ENCODE results near the gene ST6GALNAC6. TPM values are rescaled to one million over a fixed set of nuclear protein-coding genes. Genes with fewer than 3 reads are reported as not detected.

The ST6GALNAC6 gene
- total and polyA plus RNA-seq, 2 donors (not counting 1 experiment from before 2014, with no cell fraction given): 68.0 to 126 TPM

DNA sequence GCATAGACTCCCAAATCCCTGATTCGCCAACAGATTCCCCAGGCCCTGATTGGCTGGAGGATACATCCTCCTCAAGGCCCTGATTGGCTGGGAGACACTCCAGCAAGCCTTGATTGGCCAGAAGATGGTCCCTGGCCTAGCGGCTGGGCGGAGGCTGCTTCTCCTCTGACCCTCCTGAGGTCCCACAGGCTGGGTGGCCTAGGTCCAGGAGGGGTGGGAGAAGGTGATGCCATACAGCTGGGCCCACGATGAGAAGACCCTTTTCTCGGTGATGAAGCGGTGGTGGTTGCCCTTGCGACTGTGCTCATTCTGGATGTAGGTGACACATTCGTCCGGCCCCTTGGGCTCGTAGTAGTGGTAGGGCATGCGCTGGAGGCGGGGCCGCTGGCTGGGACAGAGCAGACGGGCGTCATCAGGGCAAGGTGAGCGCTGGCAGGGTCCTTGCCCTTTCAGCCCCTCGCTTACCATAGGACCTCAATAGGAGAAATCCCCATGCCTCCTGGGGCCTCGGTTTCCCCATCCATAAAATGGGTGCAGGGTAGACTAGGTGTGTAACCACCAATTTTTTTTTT lies 12.9 kb downstream of the ST6GALNAC6 start:
- ATAC-seq (ENCODE audit: low read depth) (no peak), DNase-seq (peak; percentile 4)
- Histone ChIP-seq H3K9me3 (ENCODE audit: control extremely low read depth in 1 of 3, control insufficient read depth in 2 of 3, insufficient read depth in 1 of 3, low read length in 2 of 3) (no peaks in the 10 kb centered on the region), H2AFZ (ENCODE audit: insufficient read depth, low read depth, low read length, poor library complexity, severe bottlenecking) (no peak overlapping the region), H3K27ac (ENCODE audit: low read length in 2 of 2) (no peak overlapping the region), H3K79me2 (ENCODE audit: control insufficient read depth, insufficient read depth, low read length) (no peaks in the 10 kb centered on the region), H3K4me1 (ENCODE audit: control insufficient read depth in 2 of 2, insufficient read depth in 2 of 2, low read length in 2 of 2) (peaks cover 0 to 11% of the 10 kb centered on the region in 2 donors), H3K4me3 (ENCODE audit: control extremely low read depth in 1 of 5, extremely low read depth in 1 of 5, insufficient read depth in 1 of 5, low read depth in 2 of 5, low read length in 4 of 5) (no peak overlapping the region), H3K9ac (ENCODE audit: low read length) (no peak overlapping the region), H4K20me1 (ENCODE audit: control insufficient read depth, insufficient read depth, low read length, poor library complexity, severe bottlenecking) (no peaks in the 10 kb centered on the region), H3K27me3 (replicated peaks in 1 of 4; ENCODE audit: control extremely low read depth in 1 of 4, control insufficient read depth in 3 of 4, insufficient read depth in 4 of 4, low read length in 3 of 4) (no peaks in the 10 kb centered on the region), H3K36me3 (replicated peaks in 1 of 2; ENCODE audit: control extremely low read depth in 1 of 2, control insufficient read depth in 1 of 2, extremely low read depth in 1 of 2, insufficient read depth in 2 of 2, low read length in 1 of 2) (peaks cover 0 to 35% of the 10 kb centered on the region in 2 experiments), H3K4me2 (replicated peaks; ENCODE audit: low read depth, low read length, poor library complexity, severe bottlenecking) (no peak overlapping the region)
- TF ChIP-seq, protein P1, sequence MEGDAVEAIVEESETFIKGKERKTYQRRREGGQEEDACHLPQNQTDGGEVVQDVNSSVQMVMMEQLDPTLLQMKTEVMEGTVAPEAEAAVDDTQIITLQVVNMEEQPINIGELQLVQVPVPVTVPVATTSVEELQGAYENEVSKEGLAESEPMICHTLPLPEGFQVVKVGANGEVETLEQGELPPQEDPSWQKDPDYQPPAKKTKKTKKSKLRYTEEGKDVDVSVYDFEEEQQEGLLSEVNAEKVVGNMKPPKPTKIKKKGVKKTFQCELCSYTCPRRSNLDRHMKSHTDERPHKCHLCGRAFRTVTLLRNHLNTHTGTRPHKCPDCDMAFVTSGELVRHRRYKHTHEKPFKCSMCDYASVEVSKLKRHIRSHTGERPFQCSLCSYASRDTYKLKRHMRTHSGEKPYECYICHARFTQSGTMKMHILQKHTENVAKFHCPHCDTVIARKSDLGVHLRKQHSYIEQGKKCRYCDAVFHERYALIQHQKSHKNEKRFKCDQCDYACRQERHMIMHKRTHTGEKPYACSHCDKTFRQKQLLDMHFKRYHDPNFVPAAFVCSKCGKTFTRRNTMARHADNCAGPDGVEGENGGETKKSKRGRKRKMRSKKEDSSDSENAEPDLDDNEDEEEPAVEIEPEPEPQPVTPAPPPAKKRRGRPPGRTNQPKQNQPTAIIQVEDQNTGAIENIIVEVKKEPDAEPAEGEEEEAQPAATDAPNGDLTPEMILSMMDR (IDR thresholded peaks at IDR 0.05): no peak
- TF ChIP-seq EZH2 (IDR thresholded peaks at IDR 0.05; ENCODE audit: borderline replicate concordance, insufficient read depth, low read depth, low read length, poor library complexity, severe bottlenecking): no peak
- Mint-ChIP-seq H3K27ac (peak overlapping the region; percentile 11), H3K4me3 (no peak overlapping the region), H3K4me1 (peaks cover 20% of the 10 kb centered on the region), H3K27me3 (no peaks in the 10 kb centered on the region), H3K9me3 (ENCODE audit: insufficient read depth) (no peaks in the 10 kb centered on the region)
- 97% methylated on average over 18 of the region's 18 CpGs for WGBS (ENCODE audit: insufficient coverage)
- intact Hi-C loops (cut with micrococcal nuclease): no loop called here
- CTCF ChIA-PET: interaction anchor here (1.4 to 7.8 kb wide), 3 partner anchors 17 to 123 kb away, joined by 3 to 34 read pairs (median 5); no protein-coding TSS in a partner anchor
- POLR2A ChIA-PET: interaction anchor here (0.6 kb wide), 1 partner anchor 438 kb away, joined by 3 read pairs; no protein-coding TSS in a partner anchor

DNA sequence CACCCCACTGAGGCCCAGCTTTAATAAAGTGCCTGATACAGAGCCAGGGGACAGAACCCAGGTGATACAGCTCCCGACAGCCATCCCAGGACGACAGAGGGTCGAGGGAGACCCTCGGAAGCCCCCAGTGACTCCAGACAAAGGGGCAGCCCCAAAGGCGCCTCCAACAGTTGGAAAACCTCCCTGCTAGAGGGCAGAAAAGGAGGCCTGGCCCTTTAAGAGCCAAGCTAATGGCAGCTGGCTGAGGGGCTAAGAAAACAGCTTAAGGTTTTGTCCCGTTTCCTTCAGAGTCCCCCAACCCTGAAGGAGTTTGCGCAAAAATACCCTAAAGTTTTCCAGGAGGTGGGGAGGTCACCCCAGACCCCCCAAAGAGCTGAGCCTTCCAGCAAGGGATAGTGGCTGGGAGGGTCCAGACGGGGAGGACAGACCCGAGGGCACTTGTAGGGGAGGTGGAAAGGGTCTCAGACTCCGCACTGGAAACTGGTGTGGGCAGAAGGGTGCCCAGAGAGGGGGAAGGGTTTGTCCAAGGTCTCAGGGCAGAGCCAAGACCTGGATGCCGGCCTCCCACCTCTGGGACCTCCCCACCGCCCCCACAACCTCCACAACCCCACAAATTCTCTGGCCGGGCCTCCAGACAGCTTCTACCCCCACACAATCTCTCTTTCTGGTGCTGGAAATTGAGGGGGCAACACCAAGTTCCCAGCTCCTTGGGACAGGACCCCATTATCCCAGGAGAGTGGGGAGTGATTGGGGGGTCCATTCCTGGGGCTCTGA lies 13.7 kb downstream of the ST6GALNAC6 start:
- Histone ChIP-seq H3K4me3 (ENCODE audit: control extremely low read depth in 1 of 5, extremely low read depth in 1 of 5, insufficient read depth in 1 of 5, low read depth in 2 of 5, low read length in 4 of 5) (no peak overlapping the region), H3K27me3 (replicated peaks in 1 of 4; ENCODE audit: control extremely low read depth in 1 of 4, control insufficient read depth in 3 of 4, insufficient read depth in 4 of 4, low read length in 3 of 4) (no peaks in the 10 kb centered on the region), H3K9ac (ENCODE audit: low read length) (no peak overlapping the region), H4K20me1 (ENCODE audit: control insufficient read depth, insufficient read depth, low read length, poor library complexity, severe bottlenecking) (no peaks in the 10 kb centered on the region), H3K79me2 (ENCODE audit: control insufficient read depth, insufficient read depth, low read length) (no peaks in the 10 kb centered on the region), H3K4me2 (replicated peaks; ENCODE audit: low read depth, low read length, poor library complexity, severe bottlenecking) (no peak overlapping the region), H3K4me1 (ENCODE audit: control insufficient read depth in 2 of 2, insufficient read depth in 2 of 2, low read length in 2 of 2) (peaks cover 0 to 11% of the 10 kb centered on the region in 2 donors), H3K27ac (ENCODE audit: low read length in 2 of 2) (no peak overlapping the region), H3K36me3 (replicated peaks in 1 of 2; ENCODE audit: control extremely low read depth in 1 of 2, control insufficient read depth in 1 of 2, extremely low read depth in 1 of 2, insufficient read depth in 2 of 2, low read length in 1 of 2) (peaks cover 0 to 35% of the 10 kb centered on the region in 2 experiments), H2AFZ (ENCODE audit: insufficient read depth, low read depth, low read length, poor library complexity, severe bottlenecking) (no peak overlapping the region), H3K9me3 (ENCODE audit: control extremely low read depth in 1 of 3, control insufficient read depth in 2 of 3, insufficient read depth in 1 of 3, low read length in 2 of 3) (no peaks in the 10 kb centered on the region)
- POLR2A ChIA-PET: interaction anchor here (0.6 kb wide), 1 partner anchor 437 kb away, joined by 3 read pairs; no protein-coding TSS in a partner anchor
- no peak overlapping the region for H3K27ac Mint-ChIP-seq
- DNase-seq: no peak
- TF ChIP-seq, protein P1 (IDR thresholded peaks at IDR 0.05): no peak
- no peak for TF ChIP-seq EZH2 (IDR thresholded peaks at IDR 0.05; ENCODE audit: borderline replicate concordance, insufficient read depth, low read depth, low read length, poor library complexity, severe bottlenecking)
- 97% methylated on average over 9 of the region's 13 CpGs for WGBS (ENCODE audit: insufficient coverage)
- H3K9me3 Mint-ChIP-seq (ENCODE audit: insufficient read depth): no peaks in the 10 kb centered on the region
- CTCF ChIA-PET: interaction anchor here (1.0 to 7.8 kb wide), 3 partner anchors 15 to 150 kb away, joined by 3 to 34 read pairs (median 4); partner anchors contain the start of gene TOR2A
- H3K4me3 Mint-ChIP-seq: no peak overlapping the region
- intact Hi-C loops (cut with micrococcal nuclease): no loop called here
- no peaks in the 10 kb centered on the region for H3K27me3 Mint-ChIP-seq
- peaks cover 22% of the 10 kb centered on the region for H3K4me1 Mint-ChIP-seq
- ATAC-seq (ENCODE audit: low read depth): no peak

All from B cell (primary cell).